GM18861 (cell line): Measurements from ENCODE around the gene RASGRF2.

Source experiments
- ATAC-seq: cut with Tn5 transposase; IDR thresholded peaks from one replicate; pipeline ENCODE4 v1.9.1; 2021; ENCODE audit not compliant: unreplicated experiment

Gene RASGRF2

DNA sequence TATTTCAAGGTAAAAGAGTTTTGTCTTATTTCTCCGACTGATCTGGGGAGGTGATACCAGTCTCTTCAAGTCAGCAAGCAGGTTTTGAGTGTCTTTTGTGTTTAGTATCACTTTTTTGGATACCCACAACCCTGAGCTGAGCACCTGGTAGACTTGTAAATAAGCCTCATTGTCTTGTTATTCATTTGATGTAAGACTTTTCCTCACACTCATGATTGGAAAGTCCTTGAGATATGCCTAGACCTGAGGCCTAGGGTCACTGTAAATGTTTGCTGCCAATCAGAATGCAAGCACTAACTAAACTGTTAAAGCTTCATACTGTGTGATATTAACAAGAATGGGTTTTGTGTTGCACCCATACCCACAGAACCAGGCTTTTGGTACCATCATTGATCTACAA is 172.2 kb downstream of the RASGRF2 start:
- ATAC-seq = no peak

DNA sequence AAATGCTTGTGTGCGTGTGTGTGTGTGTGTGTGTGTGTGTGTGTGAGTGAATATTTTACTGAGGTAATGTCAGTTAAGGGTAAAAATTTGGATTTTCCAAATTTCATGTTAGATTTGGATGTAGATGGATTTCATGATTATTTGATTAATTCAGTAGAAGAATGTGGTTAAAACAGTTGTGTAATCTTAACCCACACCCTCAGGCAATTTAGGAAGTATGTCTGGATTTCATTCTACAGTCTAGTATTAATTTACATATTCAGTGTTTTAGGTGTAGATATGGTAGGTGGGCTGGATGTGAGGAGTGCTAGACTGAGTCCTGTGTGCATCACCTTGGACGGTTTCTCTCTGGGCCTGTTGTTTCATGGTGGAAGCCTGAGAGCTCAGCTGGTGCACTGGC is 173.9 kb downstream of the RASGRF2 start:
- no peak for ATAC-seq

DNA sequence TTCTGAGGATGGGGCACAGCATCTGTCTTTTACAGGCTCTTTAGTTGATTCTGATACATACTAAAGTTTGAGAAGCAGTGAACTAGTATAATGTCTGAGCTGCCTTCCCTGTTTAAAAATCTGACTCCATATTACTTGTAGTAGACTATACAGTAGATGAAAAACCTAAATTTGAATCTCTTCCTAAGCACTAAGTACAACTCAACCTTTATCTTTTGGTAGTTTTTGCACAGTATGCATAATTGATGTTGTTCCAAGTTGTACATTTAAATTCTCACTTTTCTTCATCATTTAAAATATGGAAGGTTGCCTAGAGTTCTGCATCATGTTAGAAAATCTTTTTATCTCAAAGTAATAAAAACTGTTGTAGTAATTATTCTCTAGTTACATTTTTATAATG is 174.4 kb downstream of the RASGRF2 start:
- ATAC-seq = no peak

DNA sequence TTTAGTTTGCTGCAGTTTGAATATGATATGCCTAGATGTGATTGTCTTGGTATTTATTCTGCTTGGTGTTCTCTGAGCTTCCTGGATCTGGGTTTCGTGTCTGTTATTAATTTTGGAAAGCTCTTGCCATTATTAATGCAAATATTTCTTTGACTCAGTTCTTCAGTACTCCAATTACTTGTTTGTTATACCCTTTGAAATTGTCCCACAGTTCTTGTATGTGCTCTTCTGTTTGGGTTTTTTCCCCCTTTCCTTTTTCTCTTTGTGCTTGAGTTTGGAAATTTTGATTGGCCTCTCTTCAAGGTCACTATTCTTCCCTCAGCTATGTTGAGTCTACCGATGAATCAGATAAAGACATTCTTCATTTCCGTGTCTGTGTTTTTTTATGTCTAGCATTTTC is 176.4 kb downstream of the RASGRF2 start:
- no peak for ATAC-seq

DNA sequence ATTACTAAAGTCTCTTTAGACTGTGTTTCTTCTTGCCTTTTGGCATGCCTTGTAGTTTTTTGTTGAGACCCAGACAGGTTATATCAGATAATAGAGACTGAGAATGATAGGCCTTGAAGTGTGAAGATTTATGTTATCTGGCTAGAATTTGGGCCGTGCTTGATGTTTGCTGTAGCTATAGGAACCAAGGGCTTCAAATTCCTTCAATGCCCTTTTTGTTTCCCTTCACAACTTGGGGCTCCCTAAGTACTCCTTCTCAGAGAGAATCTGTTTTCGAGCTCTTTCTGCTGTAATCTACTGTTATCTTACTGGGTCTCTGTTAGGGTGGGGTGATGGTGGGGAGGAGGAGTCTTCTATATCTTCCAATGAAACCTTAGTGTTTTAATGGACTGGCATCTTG is 177.7 kb downstream of the RASGRF2 start:
- ATAC-seq = no peak

DNA sequence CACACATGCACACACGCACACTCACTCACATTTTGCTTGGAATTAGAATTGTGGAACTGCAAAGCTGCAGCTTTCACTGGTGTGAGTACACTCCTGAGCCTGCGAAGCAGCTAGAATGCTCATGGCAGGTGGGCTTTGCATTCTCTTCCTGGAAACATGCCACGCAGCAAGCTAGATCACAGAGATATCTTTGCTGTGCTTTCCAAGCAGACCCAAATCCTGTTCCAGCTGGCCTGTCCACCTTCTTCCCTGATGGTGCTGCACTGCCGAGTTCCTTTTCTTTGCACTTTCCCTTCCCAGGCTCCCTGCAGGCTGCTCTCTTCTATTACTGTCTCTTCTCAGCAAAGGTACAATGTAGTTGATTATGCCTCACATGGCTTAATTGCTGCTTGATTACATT is 180.3 kb downstream of the RASGRF2 start:
- ATAC-seq = no peak

DNA sequence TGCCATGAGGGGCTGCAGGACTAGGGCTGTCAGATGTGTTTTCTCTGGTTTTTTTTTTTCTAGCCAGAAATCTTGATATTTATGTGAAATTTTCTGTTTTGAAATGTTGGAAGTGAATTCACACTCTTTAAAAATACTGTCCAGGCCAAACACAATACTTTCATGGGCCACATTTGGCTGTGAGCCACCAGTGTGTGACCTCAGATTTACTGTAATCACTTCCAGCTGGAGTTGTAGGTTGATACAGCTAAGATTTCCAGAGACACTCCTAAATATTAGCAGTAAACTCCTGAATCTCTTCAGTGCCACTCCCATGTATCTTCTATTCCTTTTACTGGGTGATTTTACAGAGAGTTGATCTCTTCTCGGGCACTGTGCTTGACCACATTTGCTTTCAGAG is 180.8 kb downstream of the RASGRF2 start:
- ATAC-seq = no peak

DNA sequence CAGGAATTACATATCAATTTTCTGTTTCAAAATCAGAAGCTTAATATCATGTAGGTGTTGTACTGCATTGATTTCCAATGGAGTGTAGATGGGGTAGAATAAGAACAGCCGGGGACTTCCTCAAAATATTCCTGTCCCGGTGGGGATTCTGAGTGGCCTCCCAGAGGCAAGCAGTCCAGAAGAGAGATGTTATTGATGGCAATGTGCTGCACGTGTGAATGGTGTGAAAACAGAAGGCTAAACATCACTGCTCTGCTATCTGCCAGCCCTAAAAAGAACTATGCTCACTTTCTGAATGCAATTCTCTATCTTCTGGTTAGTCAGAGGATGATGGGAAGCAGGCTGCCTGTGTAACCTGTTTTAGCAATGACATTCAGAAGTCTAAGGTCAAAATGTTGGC is 181.9 kb downstream of the RASGRF2 start:
- no peak for ATAC-seq

DNA sequence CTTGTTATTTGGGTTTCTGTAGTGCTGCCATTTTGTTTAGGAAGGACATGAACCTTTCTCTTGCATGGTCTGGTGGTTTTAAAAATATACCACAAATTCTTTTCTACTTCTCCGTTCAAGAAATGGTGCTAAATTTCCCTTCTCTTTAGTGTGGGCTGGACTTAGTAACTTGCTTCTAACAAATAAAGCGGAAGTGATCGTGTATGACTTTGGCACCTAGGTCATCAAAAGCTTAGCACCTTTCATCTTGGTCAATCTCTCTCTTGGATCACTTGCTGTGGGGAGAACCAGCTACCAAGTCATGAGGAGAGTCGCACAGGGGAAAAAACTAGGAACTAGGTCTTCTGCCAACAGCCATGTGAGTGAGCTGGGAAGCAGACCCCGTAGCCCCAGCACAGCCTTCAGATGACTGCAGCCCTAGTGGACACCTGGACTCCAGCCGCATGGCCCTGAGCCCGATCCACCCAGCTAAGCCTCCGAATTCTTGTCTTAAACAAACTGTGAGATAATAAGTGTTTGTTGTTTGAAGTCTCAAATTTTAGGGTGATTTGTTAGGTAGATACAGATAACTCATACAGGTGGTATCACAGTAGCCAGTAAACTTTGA is 185.3 kb downstream of the RASGRF2 start:
- no peak for ATAC-seq

DNA sequence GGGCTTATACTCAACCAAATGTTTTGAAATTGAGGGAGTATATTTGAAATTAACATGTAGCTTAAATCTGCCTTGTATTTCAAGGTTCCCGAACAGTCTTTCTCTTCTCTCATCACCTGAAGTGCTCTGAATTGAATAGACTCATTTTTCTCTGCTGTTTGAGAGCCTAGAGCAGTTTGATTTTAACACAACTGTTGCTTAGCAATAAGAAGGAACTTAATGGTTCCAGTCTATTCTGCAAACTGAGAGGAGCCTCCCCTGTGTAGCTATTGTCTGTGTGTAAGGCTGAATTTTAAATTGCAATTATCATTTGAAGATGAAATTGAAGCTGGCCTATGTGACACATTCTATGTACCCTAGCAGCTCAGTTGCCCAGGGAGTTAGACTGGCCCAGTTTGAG is 185.9 kb downstream of the RASGRF2 start:
- no peak for ATAC-seq

DNA sequence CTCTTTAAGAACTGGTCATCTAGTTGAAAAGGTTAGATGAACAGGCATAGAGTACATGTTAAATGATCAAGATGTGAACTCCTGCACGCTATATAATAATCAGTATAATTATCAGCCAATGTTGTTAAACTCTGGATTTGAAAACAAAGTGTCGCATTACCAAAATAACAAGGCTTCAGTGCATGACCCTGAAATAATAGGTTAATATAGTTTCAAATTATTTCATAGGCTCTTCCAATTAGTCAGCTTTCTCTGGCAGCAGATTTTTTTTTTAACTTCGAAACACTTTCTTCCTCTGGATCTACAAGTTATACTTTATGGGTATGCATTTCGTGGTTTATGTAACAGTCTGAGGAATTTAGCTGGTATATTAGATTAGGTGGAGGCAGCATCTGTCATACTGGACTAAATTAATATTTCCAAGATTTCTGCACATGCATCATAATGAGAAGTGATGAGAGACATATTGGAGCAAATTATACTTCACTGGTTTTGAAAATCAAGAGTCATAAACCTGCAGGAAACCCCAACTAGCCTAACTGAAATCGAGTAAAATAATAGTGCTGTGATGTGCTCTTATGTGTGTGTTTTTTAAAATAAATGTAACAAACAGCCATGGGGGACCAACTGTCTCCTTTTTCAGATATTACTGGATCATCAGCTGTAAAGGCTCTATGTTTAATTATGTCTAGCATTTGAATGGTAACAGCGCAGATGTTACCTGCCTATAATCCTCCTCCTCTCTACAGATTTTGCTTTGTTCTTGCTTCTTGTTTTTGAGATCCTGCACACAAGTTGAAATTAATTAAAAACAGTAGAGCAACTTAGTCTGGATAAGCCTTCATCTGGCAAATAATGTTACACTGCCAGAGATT is 187.1 kb downstream of the RASGRF2 start:
- no peak for ATAC-seq

DNA sequence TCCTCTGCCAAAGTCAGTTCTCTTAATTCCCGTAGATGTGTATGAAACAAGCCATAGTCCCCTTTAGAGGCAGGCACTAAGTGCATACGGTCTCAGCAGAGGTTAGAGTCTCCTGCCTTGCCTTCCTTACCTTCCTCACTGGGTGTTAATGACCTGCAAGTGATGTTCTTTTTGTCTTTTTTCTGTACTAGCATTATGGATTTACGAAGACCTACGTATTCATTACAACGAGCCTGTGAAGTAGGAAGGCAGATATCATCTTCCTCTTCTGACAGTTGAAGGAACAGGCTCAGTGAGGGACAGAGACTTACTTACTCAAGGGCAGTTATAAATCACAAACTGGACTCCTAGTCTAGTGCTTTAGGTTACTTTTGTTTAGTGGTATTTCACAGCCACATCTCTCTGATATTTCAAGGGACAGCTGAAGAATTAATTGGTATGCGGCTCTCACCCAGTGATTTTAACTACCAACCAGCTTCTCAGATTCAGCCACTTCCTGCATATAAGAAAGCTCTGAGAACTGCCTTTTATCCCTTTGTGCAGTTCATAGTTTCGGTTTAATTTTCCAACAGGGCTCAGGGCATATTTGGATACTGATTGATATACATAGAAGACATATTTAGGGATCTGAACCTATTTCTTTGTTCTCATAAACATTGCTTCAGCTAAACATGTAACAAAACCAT is 187.9 kb downstream of the RASGRF2 start:
- ATAC-seq = no peak

DNA sequence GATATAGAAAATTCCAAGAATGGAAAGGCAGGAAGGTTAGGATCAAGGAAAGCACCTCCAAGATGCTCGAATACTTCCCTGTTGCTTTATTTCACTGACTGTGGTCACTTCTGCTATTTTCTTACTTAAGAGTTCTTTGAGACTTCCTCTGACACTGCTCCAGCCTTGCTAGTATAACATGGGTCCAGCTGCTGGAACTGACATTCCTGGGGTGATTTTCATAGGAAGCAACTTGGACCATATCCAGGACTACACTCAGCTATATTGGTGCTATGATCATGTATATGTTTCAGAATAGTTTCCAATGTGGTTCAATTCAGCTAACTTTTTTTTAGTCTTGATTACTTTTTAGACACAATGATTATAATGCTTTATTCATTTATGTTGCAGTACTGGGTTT is 191.4 kb downstream of the RASGRF2 start:
- ATAC-seq = no peak

DNA sequence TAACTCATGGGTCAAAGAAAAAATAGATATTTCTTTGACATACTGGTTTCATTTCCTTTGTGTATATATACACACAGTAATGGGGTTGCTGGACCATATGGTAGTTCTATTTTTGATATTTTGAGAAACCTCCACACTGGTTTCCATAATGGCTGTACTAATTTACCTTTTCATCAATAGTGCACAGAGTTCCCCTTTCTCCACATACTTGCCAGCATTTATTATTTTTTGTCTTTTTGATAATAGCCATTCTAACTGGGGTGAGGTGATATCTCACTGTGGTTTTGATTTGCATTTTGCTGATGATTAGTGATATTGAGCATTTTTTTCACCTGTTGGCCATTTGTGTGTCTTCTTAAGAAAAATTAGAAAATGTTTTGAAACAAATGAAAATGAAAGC is 194.6 kb downstream of the RASGRF2 start:
- ATAC-seq = peak; percentile 77

DNA sequence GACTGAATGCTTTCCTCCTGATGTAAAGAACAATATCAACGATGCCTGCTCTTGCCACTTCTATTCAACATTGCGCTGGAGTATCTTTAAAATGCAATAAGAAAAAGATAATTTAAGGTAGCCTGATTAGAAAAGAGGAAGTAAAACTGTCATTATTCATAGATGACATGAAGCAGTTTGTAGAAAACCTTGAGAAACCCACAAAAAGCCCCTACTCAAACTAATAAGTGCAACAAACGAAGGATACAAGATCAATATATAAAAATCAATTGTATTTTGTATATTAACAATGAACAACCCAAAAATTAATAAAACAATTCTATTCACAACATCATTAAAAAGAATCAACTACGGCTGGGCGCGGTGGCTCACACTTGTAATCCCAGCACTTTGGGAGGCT is 196.6 kb downstream of the RASGRF2 start:
- ATAC-seq = peak; percentile 44

DNA sequence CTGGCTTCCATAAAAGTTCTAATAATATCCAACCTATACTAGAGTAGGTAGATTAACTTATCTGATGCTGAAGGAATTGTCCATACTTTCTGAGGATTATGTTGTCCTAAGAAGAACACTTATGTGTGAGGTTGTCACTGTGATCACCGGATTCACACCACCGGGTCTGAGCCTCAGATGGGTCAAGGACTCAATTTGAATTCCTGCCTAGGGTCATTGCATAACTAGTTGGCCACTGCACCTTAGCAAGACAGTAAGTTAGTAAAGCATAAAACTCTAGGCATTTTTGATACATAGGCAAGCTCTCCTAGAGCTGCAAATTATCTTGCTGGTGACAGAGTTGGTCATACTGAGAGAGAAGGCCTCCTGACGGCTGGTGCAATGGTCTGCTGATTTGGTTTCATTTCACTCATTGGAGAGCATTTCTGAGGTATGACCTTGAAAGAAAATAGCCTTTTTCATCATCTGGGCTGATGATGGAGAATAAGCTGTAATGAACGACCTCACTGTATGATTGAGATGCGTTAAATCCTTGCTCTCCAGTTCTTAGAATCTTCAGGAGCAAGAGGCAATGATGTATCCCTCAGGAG is 200.9 kb downstream of the RASGRF2 start:
- ATAC-seq = peak; percentile 86

DNA sequence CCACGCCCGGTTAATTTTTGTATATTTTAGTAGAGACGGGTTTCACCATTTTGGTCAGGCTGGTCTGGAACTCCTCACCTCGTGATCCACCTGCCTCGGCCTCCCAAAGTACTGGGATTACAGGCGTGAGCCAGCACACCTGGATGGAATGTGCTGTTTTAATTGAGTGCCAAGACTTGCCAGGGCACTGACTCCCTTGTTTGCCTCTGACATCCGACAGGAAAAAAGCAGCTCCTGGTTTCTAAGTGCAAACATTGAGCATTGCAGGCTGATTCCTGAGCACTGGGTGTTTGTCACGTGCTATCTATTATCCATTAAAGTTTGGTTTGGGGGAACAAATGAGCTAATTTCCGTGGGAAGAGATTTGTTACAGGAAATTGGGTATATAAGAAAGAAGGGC is 202.3 kb downstream of the RASGRF2 start:
- no peak for ATAC-seq

DNA sequence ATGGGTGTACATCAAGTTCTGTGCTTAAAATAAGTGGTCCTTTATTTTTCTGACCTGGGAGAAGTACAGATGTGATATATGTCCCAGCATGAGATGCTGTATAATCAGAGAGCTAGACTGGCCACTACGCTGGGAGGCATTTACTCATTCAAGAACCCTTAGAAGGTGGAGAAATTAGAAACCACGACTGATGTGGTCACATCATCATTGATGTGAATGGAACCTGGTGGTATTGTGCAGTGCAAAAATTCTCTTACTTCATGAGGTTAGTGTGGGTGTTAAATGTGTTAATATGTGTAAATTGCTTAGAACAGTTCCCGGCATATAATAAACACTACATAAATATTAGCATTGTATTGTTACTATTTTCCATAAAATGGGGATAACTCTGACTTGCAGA is 203.5 kb downstream of the RASGRF2 start:
- no peak for ATAC-seq

DNA sequence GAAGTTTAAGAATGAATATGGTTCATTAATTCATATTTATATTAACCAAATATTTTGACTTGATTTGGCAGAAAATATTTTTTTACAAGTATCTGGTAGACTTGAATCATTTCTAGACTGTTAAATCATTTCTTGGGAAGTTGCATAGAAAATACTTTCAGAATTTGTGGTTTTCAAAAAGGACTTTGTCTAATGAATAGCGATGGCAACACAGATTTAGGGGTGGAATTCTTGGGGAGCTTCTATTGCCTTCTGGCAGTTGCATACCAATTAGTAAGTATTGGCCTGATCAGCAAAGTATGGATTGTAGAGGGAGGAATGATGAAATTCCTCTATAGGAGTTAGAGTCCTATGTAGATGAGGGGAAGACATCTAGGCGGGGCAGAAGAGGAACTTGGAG is 204.3 kb downstream of the RASGRF2 start:
- ATAC-seq = no peak

DNA sequence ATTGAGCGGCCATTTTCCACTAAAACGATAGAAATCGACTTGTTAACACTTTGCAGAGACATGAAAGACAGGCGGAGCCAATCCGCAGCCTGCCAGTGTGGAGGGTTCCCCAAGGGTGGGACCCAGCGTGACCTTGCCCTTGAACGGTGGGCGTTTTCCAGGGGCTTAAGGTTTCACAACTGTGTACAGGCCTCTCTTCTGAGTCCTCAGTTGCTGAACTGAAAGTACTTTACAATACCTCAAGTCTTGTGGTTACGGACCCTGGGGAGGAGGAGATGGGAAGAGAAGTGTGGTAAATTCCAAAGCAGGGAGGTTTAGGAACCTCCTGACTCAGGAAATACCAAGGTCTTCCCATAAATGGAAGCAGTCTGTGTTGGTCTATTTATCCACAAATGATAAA is 204.8 kb downstream of the RASGRF2 start:
- no peak for ATAC-seq

DNA sequence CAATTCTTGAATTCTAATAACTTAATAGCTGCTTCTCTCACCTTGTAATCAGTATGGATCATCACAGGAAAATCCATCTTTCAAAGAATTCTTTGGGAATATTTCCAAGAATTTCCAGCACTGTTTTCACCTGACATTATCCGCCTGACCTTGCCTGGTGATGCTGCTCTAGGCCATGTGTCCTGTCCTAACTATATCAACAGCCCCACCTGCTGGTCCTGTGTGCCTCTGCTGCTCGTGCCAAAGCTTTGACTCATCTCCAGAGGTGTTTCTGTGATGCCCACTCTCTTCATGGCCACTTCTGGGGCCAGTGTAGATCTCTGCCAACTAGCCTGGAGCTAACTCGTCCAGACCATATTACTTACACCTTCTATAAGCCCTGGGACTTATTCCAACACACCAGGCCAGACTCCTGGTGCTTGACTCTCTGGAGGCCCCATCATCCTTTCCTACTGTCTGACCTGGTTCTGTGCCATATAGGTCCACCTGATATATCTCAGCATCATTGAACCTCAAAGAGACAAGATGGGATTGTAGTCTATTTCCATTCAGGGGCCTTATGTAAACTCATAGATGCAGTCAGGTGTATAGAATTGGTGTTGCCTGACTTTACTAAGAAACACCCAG is 205.4 kb downstream of the RASGRF2 start:
- ATAC-seq = peak; percentile 46
